ENCODE results near the gene STX1B.

Gene STX1B

DNA sequence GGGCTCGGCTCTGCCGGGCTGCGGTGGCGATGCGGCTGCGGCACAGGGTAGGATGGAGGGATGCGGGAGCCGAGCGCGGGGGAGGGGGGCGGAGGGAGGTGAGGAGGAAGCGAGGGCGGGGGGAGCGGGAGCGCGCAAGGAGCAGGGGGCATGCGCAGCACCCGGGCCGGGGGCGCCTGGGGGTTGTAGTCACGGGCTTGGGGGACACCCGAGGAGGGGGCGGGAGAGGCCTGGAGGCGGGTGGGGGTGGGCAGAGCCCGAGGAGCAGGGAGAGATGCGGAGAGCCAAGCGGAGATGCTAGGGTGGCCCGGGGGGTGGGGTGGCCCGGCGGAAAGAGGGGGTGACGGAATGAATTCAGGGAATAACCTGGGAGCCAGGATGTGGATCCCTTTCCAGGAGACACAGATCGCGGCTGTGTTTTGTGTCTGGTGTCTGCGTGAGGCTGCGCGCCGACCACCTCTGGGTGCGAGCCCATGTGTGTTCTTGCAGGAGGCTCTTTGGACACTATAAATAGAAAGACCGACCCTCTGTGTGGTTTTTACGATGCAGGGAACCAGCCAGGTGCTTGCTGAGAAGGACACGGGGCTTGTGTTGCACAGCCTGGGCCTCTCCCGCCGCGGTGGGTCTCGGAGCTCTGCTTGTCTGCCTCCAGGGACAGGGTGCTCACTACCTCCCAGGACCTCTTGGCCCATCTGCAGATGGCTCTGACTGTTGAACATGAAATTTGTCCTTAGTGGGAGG, at the start of gene STX1B:
Gene STX1B, minus strand, starts transcription at position 54 of the 741 bp plus-strand sequence. CDS start 242 bp downstream, outside the sequence.
- Mint-ChIP-seq H3K27ac (peak within 1 kb of the TSS; percentile 29), H3K9me3 (peaks cover 10% of the 10 kb centered on the region), H3K27me3 (peaks cover 69% of the 10 kb centered on the region), H3K36me3 (ENCODE audit: low read depth) (no peaks in the 10 kb centered on the region), H3K4me3 (no peak within 1 kb of the TSS), H3K4me1 (ENCODE audit: low read depth) (peaks cover 29% of the 10 kb centered on the region)
- intact Hi-C loops (cut with micrococcal nuclease) = no loop called here

DNA sequence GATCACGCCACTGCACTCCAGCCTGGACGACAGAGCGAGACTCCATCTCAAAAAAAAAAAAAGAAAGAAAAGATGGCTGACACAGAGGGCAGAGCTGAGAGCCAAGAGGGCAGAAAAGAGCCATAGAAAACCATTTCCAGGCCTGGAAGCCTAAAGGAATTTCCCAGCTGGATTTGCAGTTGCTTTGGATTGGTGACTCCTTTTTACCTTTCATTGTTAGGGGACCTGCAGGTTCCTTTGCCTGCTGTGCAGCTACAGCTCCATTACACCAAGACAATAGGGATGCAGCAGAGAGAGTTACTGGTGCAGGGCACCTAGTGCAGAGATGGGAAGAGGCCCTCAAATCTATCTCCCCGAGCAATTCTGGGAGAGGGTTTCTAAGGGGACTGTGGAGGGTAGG, 45.2 kb upstream of the STX1B start:
- Mint-ChIP-seq H3K36me3 (ENCODE audit: low read depth) (peaks cover 24% of the 10 kb centered on the region), H3K27ac (no peak overlapping the region), H3K4me3 (no peak overlapping the region), H3K4me1 (ENCODE audit: low read depth) (peaks cover 26% of the 10 kb centered on the region), H3K27me3 (no peaks in the 10 kb centered on the region), H3K9me3 (no peaks in the 10 kb centered on the region)
- intact Hi-C loops (cut with micrococcal nuclease) = no loop called here

DNA sequence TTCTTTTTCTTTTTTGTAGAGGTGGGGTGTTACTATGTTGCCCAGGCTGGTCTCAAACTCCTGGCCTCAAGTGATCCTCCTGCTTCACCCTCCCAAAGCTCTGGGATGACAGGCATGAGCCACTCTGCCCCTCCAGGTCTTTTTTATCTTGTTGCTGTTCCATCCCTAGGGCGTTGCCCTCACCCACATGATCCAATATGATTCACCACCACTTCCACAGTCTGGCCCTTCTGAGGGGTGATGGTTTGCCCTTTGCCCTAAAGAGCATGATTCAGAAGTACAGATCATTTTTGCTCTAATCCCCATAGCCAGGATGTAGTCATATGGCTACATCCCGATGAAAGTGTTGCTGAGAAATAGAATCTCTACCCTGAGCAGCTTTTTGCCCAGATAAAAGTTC, 41.7 kb upstream of the STX1B start:
- intact Hi-C loops (cut with micrococcal nuclease) = no loop called here
- Mint-ChIP-seq H3K4me3 (no peak overlapping the region), H3K4me1 (ENCODE audit: low read depth) (peaks cover 45% of the 10 kb centered on the region), H3K27me3 (no peaks in the 10 kb centered on the region), H3K36me3 (ENCODE audit: low read depth) (peaks cover 7% of the 10 kb centered on the region), H3K9me3 (no peaks in the 10 kb centered on the region), H3K27ac (peak overlapping the region; percentile 73)

DNA sequence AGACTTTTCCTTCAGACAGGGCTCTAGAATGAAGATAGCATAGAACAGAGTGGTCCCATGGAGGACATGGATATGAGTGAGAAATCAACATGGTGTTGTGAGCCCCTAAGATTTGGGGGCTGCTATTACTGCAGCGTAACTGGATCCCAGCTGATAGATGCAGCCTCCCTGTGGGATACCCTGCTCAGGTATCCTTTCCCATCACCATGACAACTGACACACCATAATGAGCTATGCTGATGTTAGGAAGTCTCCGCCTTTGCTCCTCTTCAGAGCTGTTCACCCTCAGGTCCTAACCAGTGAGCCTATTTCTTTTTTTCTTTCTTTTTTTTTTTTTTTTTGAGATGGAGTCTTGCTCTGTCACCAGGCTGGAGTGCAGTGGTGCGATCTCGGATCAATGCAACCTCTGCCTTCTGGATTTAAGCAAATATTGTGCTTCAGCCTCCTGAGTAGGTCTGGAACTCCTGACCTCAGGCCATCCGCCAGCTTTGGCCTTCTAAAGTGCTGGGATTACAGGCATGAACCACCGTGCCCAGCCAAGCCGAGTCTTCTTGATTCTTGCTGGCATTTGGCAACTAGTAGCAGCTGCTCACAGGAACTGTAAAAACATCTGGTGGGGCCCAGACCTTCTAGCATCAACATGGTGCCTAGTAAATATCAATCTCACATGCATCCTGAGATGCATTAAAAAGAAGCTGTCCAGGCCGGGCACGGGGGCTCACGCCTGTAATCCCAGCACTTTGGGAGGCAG, 40.0 kb upstream of the STX1B start:
- Mint-ChIP-seq H3K36me3 (ENCODE audit: low read depth) (no peaks in the 10 kb centered on the region), H3K27me3 (no peaks in the 10 kb centered on the region)

DNA sequence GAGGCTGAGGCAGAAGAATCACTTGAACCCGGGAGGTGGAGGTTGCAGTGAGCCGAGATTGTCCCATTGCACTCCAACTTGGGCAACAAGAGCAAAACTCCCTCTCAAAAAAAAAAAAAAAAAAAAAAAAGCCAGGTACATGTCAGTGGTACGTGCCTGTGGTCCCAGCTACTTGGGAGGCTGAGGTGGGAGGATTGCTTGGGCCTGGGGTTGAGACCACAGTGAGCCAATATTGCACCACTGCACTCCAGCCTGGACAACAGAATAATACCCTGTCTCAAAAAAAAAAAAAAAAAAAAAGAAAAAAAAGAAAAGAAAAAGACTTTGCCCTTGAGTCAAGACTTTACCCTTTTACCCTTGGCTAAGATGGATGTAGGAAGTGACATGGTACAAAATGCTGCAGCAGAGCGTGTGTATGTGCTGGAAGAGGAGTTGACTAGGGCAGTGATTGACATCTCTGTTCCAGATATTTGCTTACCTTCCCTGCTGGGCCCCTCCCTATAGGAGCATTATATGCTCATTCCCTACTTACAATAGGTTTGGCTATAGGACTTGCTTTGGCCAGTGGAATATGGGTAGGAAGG, 33.6 kb upstream of the STX1B start:
- H3K27me3 Mint-ChIP-seq = no peaks in the 10 kb centered on the region
- no peak overlapping the region for H3K27ac Mint-ChIP-seq
- H3K4me1 Mint-ChIP-seq (ENCODE audit: low read depth) = peaks cover 24% of the 10 kb centered on the region
- no peak overlapping the region for H3K4me3 Mint-ChIP-seq
- intact Hi-C loops (cut with micrococcal nuclease) = no loop called here
- H3K9me3 Mint-ChIP-seq = no peaks in the 10 kb centered on the region
- H3K36me3 Mint-ChIP-seq (ENCODE audit: low read depth) = peaks cover 54% of the 10 kb centered on the region

More for the DNA sequence above, 40.0 kb upstream of the STX1B start:
- intact Hi-C loops (cut with micrococcal nuclease) = no loop called here
- Mint-ChIP-seq H3K4me3 (no peak overlapping the region), H3K27ac (no peak overlapping the region), H3K9me3 (no peaks in the 10 kb centered on the region), H3K4me1 (ENCODE audit: low read depth) (peaks cover 51% of the 10 kb centered on the region)

DNA sequence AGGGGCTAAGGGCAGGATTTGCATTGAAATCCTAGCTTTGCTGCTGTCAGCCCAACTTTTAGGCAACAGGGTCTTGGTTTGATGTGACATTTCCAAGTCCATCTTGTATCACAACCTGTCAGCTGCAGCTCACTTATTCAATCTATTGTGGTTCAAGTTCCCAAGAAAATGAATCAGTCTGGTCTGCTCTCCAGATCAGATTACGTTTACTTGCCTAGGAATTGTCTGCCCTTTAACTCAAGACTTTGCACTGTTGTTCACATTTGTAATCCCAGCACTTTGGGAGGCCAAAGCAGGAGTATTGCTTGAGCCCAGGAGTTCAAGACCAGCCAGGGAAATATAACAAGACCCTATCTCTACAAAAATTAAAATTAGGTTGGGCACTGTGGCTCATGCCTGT, 32.9 kb upstream of the STX1B start:
- Mint-ChIP-seq H3K27me3 (no peaks in the 10 kb centered on the region), H3K36me3 (ENCODE audit: low read depth) (peaks cover 61% of the 10 kb centered on the region), H3K9me3 (no peaks in the 10 kb centered on the region), H3K27ac (no peak overlapping the region), H3K4me1 (ENCODE audit: low read depth) (peaks cover 17% of the 10 kb centered on the region), H3K4me3 (no peak overlapping the region)
- intact Hi-C loops (cut with micrococcal nuclease) = no loop called here

DNA sequence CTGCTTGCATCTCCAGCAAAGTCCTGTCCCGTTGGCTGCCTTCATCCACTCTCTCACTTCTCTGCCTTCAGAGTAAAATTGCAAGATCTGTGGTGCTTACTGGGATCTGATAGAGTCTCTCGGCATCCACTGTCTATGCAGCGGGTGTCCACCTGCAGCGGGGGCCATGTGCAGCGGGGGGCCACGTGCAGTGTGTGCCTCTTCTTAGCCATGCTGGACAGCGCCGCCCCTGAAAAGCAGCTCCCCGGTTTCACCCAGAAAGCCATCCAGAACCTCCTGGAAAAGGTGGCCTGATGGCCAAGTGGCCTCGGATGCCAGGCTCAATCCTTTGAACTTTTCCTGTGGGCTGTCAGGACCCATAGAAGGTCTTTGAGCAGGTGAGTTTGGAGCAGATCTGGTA, 32.4 kb upstream of the STX1B start:
- intact Hi-C loops (cut with micrococcal nuclease) = no loop called here

DNA sequence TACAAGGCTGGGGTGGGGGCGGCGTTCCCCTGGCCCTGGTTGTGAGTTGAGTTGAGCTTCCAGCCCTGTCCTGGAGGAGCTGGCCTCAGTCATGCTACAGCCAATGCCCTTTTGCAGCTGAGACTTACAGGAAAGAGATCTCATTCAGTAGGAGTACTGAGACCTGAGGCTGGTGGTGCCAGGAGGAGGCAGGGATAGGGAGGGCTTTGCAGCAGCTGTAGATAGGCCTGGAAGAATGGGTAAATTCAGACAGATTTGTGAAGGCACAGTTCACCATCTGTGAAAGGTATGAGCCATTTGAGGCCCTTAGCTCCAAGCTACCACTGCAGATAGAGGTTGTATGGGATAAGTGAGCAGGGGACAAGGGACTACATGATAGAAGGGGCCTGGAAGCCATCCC, 28.6 kb upstream of the STX1B start:
- intact Hi-C loops (cut with micrococcal nuclease) = no loop called here
- Mint-ChIP-seq H3K36me3 (ENCODE audit: low read depth) (peaks cover 97% of the 10 kb centered on the region), H3K9me3 (no peaks in the 10 kb centered on the region)

More for the DNA sequence above, 32.4 kb upstream of the STX1B start:
- Mint-ChIP-seq H3K27me3 (no peaks in the 10 kb centered on the region), H3K9me3 (no peaks in the 10 kb centered on the region), H3K4me1 (ENCODE audit: low read depth) (peaks cover 14% of the 10 kb centered on the region), H3K27ac (no peak overlapping the region), H3K4me3 (no peak overlapping the region), H3K36me3 (ENCODE audit: low read depth) (peaks cover 66% of the 10 kb centered on the region)

DNA sequence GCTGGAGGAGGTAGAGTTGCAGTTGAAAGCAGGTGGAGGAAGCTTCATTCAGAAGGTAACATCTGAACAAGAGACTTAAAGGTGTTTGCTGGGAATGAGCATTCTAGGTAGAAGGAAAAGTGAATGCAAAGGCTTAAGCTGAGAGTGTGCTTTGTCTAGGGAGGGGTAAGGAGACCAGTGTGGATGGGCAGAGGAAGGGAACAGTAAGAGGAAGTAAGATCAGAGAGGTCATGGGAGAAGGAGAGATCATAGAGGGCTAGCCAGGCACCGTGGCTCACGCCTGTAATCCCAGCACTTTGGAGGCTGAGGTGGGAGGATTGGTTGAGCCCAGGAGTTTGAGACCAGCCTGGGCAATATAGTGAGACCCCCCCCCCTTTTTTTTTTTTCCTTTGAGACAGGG, 26.3 kb upstream of the STX1B start:
- Mint-ChIP-seq H3K36me3 (ENCODE audit: low read depth) (peaks cover 89% of the 10 kb centered on the region), H3K27ac (peak overlapping the region; percentile 76), H3K4me1 (ENCODE audit: low read depth) (peaks cover 37% of the 10 kb centered on the region), H3K27me3 (no peaks in the 10 kb centered on the region), H3K4me3 (peak overlapping the region; percentile 39), H3K9me3 (no peaks in the 10 kb centered on the region)
- intact Hi-C loops (cut with micrococcal nuclease) = no loop called here

More for the DNA sequence above, 28.6 kb upstream of the STX1B start:
- Mint-ChIP-seq H3K27me3 (no peaks in the 10 kb centered on the region), H3K4me3 (no peak overlapping the region), H3K27ac (no peak overlapping the region), H3K4me1 (ENCODE audit: low read depth) (peaks cover 34% of the 10 kb centered on the region)

DNA sequence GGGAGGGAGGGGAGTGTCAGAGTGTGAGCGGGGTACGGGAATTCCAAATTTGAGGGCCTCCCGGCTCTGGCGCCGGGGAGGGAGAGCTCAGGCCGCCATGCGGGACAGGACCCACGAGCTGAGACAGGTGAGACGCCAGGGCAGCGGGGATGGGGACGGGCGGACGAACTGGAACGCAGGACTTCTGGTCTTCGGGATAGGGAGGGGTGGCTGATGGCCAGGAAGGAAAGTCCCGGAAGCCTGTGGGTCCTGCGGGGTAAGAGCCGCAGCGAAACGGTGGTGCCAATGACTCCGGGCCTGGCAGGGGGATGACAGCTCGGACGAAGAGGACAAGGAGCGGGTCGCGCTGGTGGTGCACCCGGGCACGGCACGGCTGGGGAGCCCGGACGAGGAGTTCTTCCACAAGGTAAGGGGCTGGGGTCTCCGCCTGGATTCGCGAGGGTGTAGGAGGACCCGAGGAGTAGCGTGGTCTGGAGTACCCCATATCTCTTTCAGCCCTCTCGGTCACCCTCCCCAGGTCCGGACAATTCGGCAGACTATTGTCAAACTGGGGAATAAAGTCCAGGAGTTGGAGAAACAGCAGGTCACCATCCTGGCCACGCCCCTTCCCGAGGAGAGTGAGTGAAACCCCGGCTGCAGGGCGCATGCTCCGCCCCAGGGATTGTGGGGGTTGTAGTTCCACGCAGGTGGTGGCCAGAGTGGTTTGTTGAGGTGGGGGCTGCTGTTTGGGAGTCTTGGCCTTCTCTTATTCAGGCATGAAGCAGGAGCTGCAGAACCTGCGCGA, 23.5 kb upstream of the STX1B start:
- peak overlapping the region; percentile 98 for H3K4me3 Mint-ChIP-seq
- no peaks in the 10 kb centered on the region for H3K9me3 Mint-ChIP-seq
- H3K4me1 Mint-ChIP-seq (ENCODE audit: low read depth) = peaks cover 62% of the 10 kb centered on the region
- intact Hi-C loops (cut with micrococcal nuclease) = loop anchor here (1.0 to 2.0 kb wide), 4 partner anchors 37 to 77 kb away; partner anchors contain the start of genes SETD1A, VKORC1, ZNF646 and ZNF668
- H3K27me3 Mint-ChIP-seq = no peaks in the 10 kb centered on the region
- H3K36me3 Mint-ChIP-seq (ENCODE audit: low read depth) = peaks cover 61% of the 10 kb centered on the region
- H3K27ac Mint-ChIP-seq = peak overlapping the region; percentile 99

DNA sequence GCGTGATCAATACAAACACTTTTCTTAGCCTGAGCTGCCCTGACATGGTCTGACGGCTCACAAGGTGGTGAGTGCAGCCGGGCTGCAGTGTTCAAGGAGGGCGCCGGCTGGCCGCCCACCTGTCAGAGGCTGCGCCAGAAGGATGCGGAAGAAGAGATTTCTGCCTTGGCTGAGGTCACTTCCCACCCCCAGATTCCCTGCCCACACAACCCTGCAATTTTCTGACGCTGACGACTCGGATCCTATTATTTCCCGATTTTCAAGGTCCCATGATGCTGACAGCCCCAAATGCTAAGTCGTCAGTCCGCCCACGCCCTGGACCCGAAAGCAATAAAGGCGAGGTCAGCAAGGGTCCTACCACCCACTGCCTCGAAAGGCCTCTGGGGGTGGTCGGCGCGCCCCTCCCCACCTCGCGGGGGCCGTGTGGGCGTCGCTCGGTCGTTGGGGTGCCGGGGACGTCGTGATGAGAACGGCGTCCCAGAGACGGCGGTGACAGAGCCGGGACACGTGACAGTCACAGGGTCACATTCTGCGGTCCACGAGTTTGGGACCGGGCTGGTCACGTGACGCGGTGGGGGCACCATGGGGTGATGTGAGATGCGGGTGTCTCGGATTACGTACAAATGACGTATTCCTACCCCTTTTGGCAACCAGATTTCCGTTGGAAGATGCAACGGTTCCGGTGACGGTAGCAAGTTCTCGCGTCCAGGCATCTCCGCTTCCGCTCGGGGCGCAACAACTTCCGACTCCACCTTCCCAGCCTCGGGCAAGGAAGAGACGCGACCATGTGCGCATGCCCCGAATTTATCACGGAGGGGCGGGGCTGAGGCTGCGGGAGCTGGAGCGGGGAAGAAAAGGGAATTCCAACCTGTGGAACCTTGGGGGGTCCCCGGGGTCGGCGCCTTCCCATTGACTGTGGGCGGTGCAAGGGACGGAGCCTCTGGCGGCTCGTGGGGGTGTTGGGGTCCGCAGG, 22.6 kb upstream of the STX1B start, which contains the start of gene STX4:
Gene STX4, plus strand, starts transcription at position 823 of the 973 bp plus-strand sequence. CDS start 248 bp downstream, outside the sequence.
- Mint-ChIP-seq H3K27ac (peak within 1 kb of the TSS; percentile 99), H3K4me1 (ENCODE audit: low read depth) (peaks cover 62% of the 10 kb centered on the region), H3K27me3 (no peaks in the 10 kb centered on the region), H3K9me3 (no peaks in the 10 kb centered on the region), H3K36me3 (ENCODE audit: low read depth) (peaks cover 53% of the 10 kb centered on the region), H3K4me3 (peak within 1 kb of the TSS; percentile 98)
- intact Hi-C loops (cut with micrococcal nuclease) = loop anchor here (1.0 to 2.0 kb wide), 4 partner anchors 36 to 76 kb away; partner anchors contain the start of genes SETD1A, VKORC1, ZNF646 and ZNF668

DNA sequence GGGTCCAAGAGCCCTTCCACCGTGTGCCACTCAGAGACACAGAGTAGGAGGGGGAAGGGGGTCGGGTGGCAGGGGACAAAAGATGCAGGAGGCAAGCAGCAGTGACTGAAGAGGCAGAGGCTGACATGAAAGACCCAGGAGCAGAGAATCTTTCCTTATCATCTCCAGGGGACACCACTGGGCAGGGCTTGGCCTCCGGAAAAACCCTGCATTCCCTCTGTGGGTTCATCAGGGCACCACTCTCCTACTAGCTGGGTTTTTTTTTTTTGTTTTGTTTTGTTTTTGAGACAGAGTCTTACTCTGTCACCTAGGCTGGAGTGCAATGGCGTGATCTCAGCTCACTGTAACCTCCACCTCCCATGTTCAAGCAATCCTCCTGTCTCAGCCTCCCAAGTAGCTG, 20.8 kb upstream of the STX1B start:
- Mint-ChIP-seq H3K36me3 (ENCODE audit: low read depth) (peaks cover 38% of the 10 kb centered on the region), H3K27ac (peak overlapping the region; percentile 99), H3K4me3 (no peak overlapping the region), H3K9me3 (no peaks in the 10 kb centered on the region), H3K4me1 (ENCODE audit: low read depth) (peaks cover 51% of the 10 kb centered on the region), H3K27me3 (no peaks in the 10 kb centered on the region)
- intact Hi-C loops (cut with micrococcal nuclease) = no loop called here
